Measurements from ENCODE around the gene TREH. TPM values are rescaled to one million over a fixed set of nuclear protein-coding genes. Genes with fewer than 3 reads are reported as not detected.
"Not testable (repeated sequence)": the region's sequence is repeated elsewhere in the genome, so short reads cannot be mapped to it uniquely, and the experiment has no call there.

TREH gene, protein sequence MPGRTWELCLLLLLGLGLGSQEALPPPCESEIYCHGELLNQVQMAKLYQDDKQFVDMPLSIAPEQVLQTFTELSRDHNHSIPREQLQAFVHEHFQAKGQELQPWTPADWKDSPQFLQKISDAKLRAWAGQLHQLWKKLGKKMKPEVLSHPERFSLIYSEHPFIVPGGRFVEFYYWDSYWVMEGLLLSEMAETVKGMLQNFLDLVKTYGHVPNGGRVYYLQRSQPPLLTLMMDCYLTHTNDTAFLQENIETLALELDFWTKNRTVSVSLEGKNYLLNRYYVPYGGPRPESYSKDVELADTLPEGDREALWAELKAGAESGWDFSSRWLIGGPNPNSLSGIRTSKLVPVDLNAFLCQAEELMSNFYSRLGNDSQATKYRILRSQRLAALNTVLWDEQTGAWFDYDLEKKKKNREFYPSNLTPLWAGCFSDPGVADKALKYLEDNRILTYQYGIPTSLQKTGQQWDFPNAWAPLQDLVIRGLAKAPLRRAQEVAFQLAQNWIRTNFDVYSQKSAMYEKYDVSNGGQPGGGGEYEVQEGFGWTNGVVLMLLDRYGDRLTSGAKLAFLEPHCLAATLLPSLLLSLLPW
- not detected for total RNA-seq
- 0.39 TPM for polyA plus RNA-seq
- long read RNA-seq, donor 1, result 0 reads
- long read RNA-seq, donor 2, result 0 reads
- long read RNA-seq, donor 3, result 0 reads
- long read RNA-seq, donor 4, result 0 reads
- long read RNA-seq, donor 5, partial matches to known transcripts, result 15 of 15 reads
- long read RNA-seq, donor 5, other reads (novel, unspliced or antisense), result 0 of 15 reads
- long read RNA-seq, donor 6, result 0 reads
- long read RNA-seq, donor 7, result 0 reads
- long read RNA-seq, donor 8, result 0 reads
- long read RNA-seq, donor 9, result 0 reads
- long read RNA-seq, donor 10, result 0 reads

DNA sequence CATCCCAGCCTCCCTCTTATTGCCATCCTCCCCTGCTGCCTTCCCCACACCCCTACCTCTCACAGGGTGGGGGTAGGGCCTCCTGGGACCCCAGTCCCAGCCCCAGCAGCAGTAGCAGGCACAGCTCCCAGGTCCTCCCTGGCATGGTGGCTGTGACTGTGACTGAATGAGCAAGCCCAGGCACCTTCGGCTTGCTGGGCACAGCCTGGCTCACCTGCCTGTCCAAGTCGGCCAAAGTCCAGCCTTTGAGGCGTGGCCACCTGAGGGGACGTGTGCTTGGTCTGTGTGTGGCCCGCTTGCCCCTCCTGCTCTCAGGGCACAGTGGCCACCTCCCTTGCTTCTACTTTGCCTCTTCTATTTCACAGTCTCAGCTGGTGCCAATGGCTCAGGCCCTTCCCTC is at the start of gene TREH:
Gene TREH (minus strand): TSS at position 168 of the 400 bp plus-strand sequence. CDS start 23 bp downstream, at position 145.
- Histone ChIP-seq H3K27ac (ENCODE audit: low read depth in 1 of 2, low read length in 1 of 2) (no peak within 1 kb of the TSS), H3K4me1 (ENCODE audit: control insufficient read depth in 2 of 2, insufficient read depth in 2 of 2, low read length in 2 of 2) (no peaks in the 10 kb centered on the region), H3K9me3 (ENCODE audit: control insufficient read depth in 2 of 2, insufficient read depth in 1 of 2, low read length in 1 of 2) (peaks cover 0 to 8% of the 10 kb centered on the region in 2 donors), H3K27me3 (ENCODE audit: control insufficient read depth in 2 of 2, insufficient read depth in 1 of 2, low read length in 1 of 2) (peaks cover 0 to 2% of the 10 kb centered on the region in 2 donors), H3K36me3 (ENCODE audit: control insufficient read depth in 2 of 2, insufficient read depth in 2 of 2, low read length in 1 of 2) (no peaks in the 10 kb centered on the region), H3K4me3 (ENCODE audit: low read length in 2 of 2) (no peak within 1 kb of the TSS)
- WGBS, result 90% methylated on average over 5 of the region's 5 CpGs
- no peak for DNase-seq (ENCODE audit: low read depth in 6 of 9, low spot score in 9 of 9)

DNA sequence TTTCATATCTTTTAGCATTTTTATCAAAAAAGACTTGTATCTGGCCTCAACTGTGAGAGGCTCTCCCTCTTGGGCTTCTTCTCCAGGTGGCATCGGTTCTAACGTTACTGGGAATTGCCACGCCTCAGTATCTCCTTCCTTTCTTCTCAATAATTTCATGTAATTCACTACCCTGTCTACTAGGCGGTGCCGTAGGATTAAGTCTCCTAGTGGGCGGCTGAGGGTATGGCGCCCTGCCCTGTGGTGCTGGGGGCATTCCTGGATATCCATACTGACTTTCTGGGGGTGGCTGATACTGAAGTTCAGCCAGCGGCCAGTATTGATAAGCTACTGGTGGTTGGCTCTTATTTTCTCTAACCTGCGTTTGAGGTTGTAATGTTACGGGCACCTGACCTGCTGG is 48.7 kb upstream of the TREH start:
- H3K27me3 ChIP-seq (ENCODE audit: control insufficient read depth in 2 of 2, insufficient read depth in 1 of 2, low read length in 1 of 2); DNase-seq (ENCODE audit: low read depth in 6 of 9, low spot score in 9 of 9); H3K36me3 ChIP-seq (ENCODE audit: control insufficient read depth in 2 of 2, insufficient read depth in 2 of 2, low read length in 1 of 2); H3K9me3 ChIP-seq (ENCODE audit: control insufficient read depth in 2 of 2, insufficient read depth in 1 of 2, low read length in 1 of 2); H3K27ac ChIP-seq (ENCODE audit: low read depth in 1 of 2, low read length in 1 of 2); H3K4me3 ChIP-seq (ENCODE audit: low read length in 2 of 2); H3K4me1 ChIP-seq (ENCODE audit: control insufficient read depth in 2 of 2, insufficient read depth in 2 of 2, low read length in 2 of 2): not testable (repeated sequence)
- 96% methylated on average over 10 of the region's 10 CpGs for whole genome bisulfite sequencing

DNA sequence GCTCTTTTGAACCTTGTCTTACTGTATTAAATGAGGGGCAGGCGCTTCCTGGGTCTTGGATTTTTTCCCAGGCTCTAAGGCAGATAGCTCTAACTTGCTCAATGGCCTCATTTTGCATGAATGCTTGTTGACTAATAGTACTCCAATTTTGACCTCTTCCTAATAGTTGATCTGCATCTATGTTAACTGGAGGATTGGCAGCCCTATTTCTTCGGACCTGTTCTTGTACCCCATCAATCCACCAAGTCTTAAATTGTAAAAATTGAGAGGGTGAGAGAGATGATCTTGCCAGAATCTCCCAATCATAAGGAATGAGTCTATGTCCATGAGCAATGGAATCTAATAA is 48.2 kb upstream of the TREH start:
- H3K27ac ChIP-seq (ENCODE audit: low read depth in 1 of 2, low read length in 1 of 2); H3K4me3 ChIP-seq (ENCODE audit: low read length in 2 of 2); H3K4me1 ChIP-seq (ENCODE audit: control insufficient read depth in 2 of 2, insufficient read depth in 2 of 2, low read length in 2 of 2); H3K9me3 ChIP-seq (ENCODE audit: control insufficient read depth in 2 of 2, insufficient read depth in 1 of 2, low read length in 1 of 2); DNase-seq (ENCODE audit: low read depth in 6 of 9, low spot score in 9 of 9); H3K36me3 ChIP-seq (ENCODE audit: control insufficient read depth in 2 of 2, insufficient read depth in 2 of 2, low read length in 1 of 2); H3K27me3 ChIP-seq (ENCODE audit: control insufficient read depth in 2 of 2, insufficient read depth in 1 of 2, low read length in 1 of 2): not testable (repeated sequence)
- 97% methylated on average over 2 of the region's 2 CpGs for WGBS

DNA sequence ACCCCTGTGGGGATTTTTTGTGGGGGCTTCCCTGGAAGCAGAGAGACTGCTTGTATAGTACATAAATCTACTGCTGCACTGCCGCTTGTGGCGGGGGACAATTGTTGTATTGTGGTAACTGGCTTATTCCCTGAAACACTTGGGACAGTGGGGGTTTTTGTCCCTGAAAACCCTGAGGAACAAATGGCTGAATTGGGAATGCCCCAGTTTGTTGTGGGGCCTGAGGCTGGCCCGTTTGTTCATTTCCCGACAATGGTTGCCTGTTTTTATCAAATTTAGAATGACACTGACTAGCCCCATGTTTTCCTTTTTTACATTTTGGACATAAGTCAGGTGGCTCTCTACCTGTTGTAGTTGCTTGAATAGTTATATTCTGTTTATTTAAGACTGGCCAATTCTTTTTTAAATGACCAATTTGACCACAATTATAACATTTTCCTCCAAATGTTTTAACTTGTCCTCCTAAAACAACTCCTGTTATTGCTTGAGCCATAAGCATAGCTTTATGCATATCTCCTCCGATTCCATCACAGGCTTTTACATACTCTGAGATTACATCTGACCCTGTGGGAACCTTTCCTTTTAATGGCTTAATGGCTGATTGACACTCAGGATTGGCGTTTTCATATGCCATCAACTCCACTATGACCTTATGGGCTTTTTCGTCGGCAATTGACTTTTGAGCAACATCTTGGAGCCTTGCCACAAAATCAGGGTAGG is 47.7 kb upstream of the TREH start:
- DNase-seq (ENCODE audit: low read depth in 6 of 9, low spot score in 9 of 9); H3K27ac ChIP-seq (ENCODE audit: low read depth in 1 of 2, low read length in 1 of 2); H3K9me3 ChIP-seq (ENCODE audit: control insufficient read depth in 2 of 2, insufficient read depth in 1 of 2, low read length in 1 of 2); H3K4me1 ChIP-seq (ENCODE audit: control insufficient read depth in 2 of 2, insufficient read depth in 2 of 2, low read length in 2 of 2); H3K36me3 ChIP-seq (ENCODE audit: control insufficient read depth in 2 of 2, insufficient read depth in 2 of 2, low read length in 1 of 2); H3K27me3 ChIP-seq (ENCODE audit: control insufficient read depth in 2 of 2, insufficient read depth in 1 of 2, low read length in 1 of 2); H3K4me3 ChIP-seq (ENCODE audit: low read length in 2 of 2): not testable (repeated sequence)
- WGBS, result 90% methylated on average over 8 of the region's 8 CpGs

DNA sequence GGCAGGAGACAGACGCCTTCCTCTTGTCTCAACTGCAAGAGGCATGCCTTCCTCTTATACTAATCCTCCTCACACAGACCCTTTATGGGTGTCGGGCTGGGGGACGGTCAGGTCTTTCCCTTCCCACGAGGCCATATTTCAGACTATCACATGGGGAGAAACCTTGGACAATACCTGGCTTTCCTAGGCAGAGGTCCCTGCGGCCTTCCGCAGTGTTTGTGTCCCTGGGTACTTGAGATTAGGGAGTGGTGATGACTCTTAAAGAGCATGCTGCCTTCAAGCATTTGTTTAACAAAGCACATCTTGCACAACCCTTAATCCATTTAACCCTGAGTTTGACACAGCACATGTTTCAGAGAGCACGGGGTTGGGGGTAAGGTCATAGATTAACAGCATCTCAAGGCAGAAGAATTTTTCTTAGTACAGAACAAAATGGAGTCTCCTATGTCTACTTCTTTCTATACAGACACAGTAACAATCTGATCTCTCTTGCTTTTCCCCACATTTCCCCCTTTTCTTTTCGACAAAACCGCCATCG is 42.1 kb upstream of the TREH start:
- H3K9me3 ChIP-seq (ENCODE audit: control insufficient read depth in 2 of 2, insufficient read depth in 1 of 2, low read length in 1 of 2); H3K4me3 ChIP-seq (ENCODE audit: low read length in 2 of 2); DNase-seq (ENCODE audit: low read depth in 6 of 9, low spot score in 9 of 9); H3K36me3 ChIP-seq (ENCODE audit: control insufficient read depth in 2 of 2, insufficient read depth in 2 of 2, low read length in 1 of 2); H3K27ac ChIP-seq (ENCODE audit: low read depth in 1 of 2, low read length in 1 of 2); H3K27me3 ChIP-seq (ENCODE audit: control insufficient read depth in 2 of 2, insufficient read depth in 1 of 2, low read length in 1 of 2); H3K4me1 ChIP-seq (ENCODE audit: control insufficient read depth in 2 of 2, insufficient read depth in 2 of 2, low read length in 2 of 2): not testable (repeated sequence)
- WGBS, result 93% methylated on average over 9 of the region's 10 CpGs

DNA sequence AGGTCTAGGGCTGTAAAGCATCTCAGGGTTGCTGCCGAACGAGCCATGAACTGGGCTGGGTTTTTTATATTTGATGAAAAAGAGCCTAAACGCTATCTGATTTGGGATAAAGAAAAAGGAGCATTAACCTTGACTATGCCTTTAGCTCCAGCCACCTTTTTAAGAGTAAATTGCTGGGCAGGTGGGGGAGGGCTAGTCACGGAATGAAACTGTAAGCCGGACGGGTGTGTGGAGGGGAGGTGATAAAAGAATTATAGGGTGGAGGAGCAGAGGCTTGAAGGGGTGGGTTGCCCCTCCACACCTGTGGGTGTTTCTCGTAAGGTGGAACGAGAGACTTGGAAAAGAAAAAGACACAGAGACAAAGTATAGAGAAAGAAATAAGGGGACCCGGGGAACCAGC is 41.3 kb upstream of the TREH start:
- not testable (repeated sequence) for H3K9me3 ChIP-seq (ENCODE audit: control insufficient read depth in 2 of 2, insufficient read depth in 1 of 2, low read length in 1 of 2); H3K27ac ChIP-seq (ENCODE audit: low read depth in 1 of 2, low read length in 1 of 2); H3K36me3 ChIP-seq (ENCODE audit: control insufficient read depth in 2 of 2, insufficient read depth in 2 of 2, low read length in 1 of 2); H3K4me3 ChIP-seq (ENCODE audit: low read length in 2 of 2); DNase-seq (ENCODE audit: low read depth in 6 of 9, low spot score in 9 of 9); H3K27me3 ChIP-seq (ENCODE audit: control insufficient read depth in 2 of 2, insufficient read depth in 1 of 2, low read length in 1 of 2); H3K4me1 ChIP-seq (ENCODE audit: control insufficient read depth in 2 of 2, insufficient read depth in 2 of 2, low read length in 2 of 2)
- 92% methylated on average over 8 of the region's 9 CpGs for WGBS

DNA sequence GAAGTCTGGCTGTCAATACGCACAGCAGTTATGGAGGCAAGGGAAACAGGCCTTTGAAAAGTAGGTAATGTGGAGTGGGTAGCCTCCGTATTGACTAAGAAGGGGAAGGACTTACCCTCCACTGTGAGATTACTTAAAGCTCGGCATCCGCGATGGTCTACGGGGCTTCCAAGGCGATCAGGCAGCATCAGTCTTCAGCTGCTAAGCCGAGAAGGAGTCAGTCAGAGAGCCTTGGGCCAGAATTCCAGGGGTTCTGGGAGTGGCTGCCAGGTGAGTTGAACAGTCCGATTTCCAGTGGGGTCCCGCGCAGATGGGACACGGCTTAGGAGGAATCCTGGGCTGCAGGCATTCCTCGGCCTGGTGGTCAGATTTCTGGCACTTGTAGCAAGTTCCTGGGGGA is 40.6 kb upstream of the TREH start:
- not testable (repeated sequence) for H3K9me3 ChIP-seq (ENCODE audit: control insufficient read depth in 2 of 2, insufficient read depth in 1 of 2, low read length in 1 of 2); H3K27ac ChIP-seq (ENCODE audit: low read depth in 1 of 2, low read length in 1 of 2); H3K4me3 ChIP-seq (ENCODE audit: low read length in 2 of 2); H3K36me3 ChIP-seq (ENCODE audit: control insufficient read depth in 2 of 2, insufficient read depth in 2 of 2, low read length in 1 of 2); H3K4me1 ChIP-seq (ENCODE audit: control insufficient read depth in 2 of 2, insufficient read depth in 2 of 2, low read length in 2 of 2); DNase-seq (ENCODE audit: low read depth in 6 of 9, low spot score in 9 of 9); H3K27me3 ChIP-seq (ENCODE audit: control insufficient read depth in 2 of 2, insufficient read depth in 1 of 2, low read length in 1 of 2)
- 92% methylated on average over 13 of the region's 13 CpGs for WGBS

DNA sequence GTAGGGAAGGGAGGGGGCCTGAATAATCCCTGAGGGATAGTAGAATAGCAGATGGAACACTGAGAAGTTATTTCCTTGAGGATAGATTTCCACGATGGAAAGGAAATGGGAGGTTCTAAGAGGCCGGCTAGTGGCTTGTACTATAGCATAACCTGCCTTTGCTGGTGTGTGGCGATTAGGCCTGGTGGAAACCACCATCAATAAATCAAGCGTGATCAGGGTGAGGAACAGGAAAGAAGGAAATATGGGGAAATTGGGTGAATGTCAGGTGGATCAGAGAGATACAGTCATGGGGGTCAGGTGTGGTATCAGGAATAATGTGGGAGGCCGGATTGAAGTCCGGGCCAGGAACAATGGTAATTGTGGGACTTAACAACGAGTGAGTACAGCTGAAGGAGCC is 39.1 kb upstream of the TREH start:
- not testable (repeated sequence) for H3K9me3 ChIP-seq (ENCODE audit: control insufficient read depth in 2 of 2, insufficient read depth in 1 of 2, low read length in 1 of 2); H3K27me3 ChIP-seq (ENCODE audit: control insufficient read depth in 2 of 2, insufficient read depth in 1 of 2, low read length in 1 of 2); DNase-seq (ENCODE audit: low read depth in 6 of 9, low spot score in 9 of 9); H3K27ac ChIP-seq (ENCODE audit: low read depth in 1 of 2, low read length in 1 of 2); H3K4me3 ChIP-seq (ENCODE audit: low read length in 2 of 2); H3K4me1 ChIP-seq (ENCODE audit: control insufficient read depth in 2 of 2, insufficient read depth in 2 of 2, low read length in 2 of 2); H3K36me3 ChIP-seq (ENCODE audit: control insufficient read depth in 2 of 2, insufficient read depth in 2 of 2, low read length in 1 of 2)
- whole genome bisulfite sequencing, result 83% methylated on average over 7 of the region's 7 CpGs

DNA sequence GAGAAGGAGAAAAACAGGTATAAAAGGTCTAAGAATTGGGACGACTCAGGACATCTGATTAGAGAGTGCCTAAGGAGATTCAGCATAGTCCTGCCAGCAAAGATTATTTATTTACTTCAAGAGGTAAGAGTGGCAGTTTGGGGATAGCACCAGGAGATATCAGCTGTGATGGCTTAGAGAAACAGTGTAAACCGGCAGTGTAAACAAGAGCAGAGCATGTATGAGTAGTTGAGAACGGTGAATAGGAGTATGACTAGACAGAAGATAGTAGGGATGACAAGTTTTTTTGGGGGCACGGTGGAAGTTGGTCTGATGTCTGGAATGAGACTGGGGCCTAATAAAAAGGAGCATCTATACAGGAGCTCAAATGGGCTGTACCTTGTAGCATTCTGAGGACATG is 38.3 kb upstream of the TREH start:
- H3K9me3 ChIP-seq (ENCODE audit: control insufficient read depth in 2 of 2, insufficient read depth in 1 of 2, low read length in 1 of 2); H3K27ac ChIP-seq (ENCODE audit: low read depth in 1 of 2, low read length in 1 of 2); H3K36me3 ChIP-seq (ENCODE audit: control insufficient read depth in 2 of 2, insufficient read depth in 2 of 2, low read length in 1 of 2); DNase-seq (ENCODE audit: low read depth in 6 of 9, low spot score in 9 of 9); H3K4me3 ChIP-seq (ENCODE audit: low read length in 2 of 2); H3K4me1 ChIP-seq (ENCODE audit: control insufficient read depth in 2 of 2, insufficient read depth in 2 of 2, low read length in 2 of 2); H3K27me3 ChIP-seq (ENCODE audit: control insufficient read depth in 2 of 2, insufficient read depth in 1 of 2, low read length in 1 of 2): not testable (repeated sequence)
- WGBS, result 87% methylated on average over 4 of the region's 4 CpGs
